HAP-1 (cell line): Measurements from ENCODE around the gene KIF6.

ENCODE experiments used
- DNase-seq, 2 experiments: peaks; one replicate each; pipeline ENCODE4 v3.0.0-alpha.2; 2016 to 2020; ENCODE audit warnings: low spot score in 2 of 2
- H3K27me3 ChIP-seq: fragments of 250-450 bp; sonication (Bioruptor Pico); 2 replicates; pipeline ENCODE4 v1.5.1; 2020; ENCODE audit warnings: low read depth, mild to moderate bottlenecking, moderate library complexity
- H3K36me3 ChIP-seq: fragments of 250-450 bp; sonication (Bioruptor Pico); replicated peaks from 2 replicates; pipeline ENCODE4 v1.5.1; 2020; ENCODE audit warnings: mild to moderate bottlenecking
- H3K4me1 ChIP-seq: fragments of 250-450 bp; sonication (Bioruptor Pico); 2 replicates; pipeline ENCODE4 v1.5.1; 2020; ENCODE audit warnings: mild to moderate bottlenecking
- H3K4me3 ChIP-seq: fragments of 250-450 bp; sonication (Bioruptor Pico); 2 replicates; pipeline ENCODE4 v1.5.1; 2020; ENCODE audit warnings: mild to moderate bottlenecking, moderate library complexity
- H3K9me3 ChIP-seq: fragments of 250-450 bp; sonication (Bioruptor Pico); 2 replicates; pipeline ENCODE4 v1.5.1; 2020; ENCODE audit warnings: mild to moderate bottlenecking, moderate library complexity
- in situ Hi-C: fragments of 300-500 bp; cut with MboI; formaldehyde crosslinking; loops from 3 replicates; pipeline ENCODE4 v1.14.3; 2020; ENCODE audit warnings: low sequenced_read_pairs, inconsistent platforms, mixed read lengths

KIF6 gene

GRCh38 chr6:39558079-39558478 is 167.1 kb downstream of the KIF6 start:
- Histone ChIP-seq H3K36me3 (no peaks in the 10 kb centered on the region), H3K9me3 (no peaks in the 10 kb centered on the region), H3K4me1 (no peaks in the 10 kb centered on the region), H3K27me3 (no peaks in the 10 kb centered on the region), H3K4me3 (no peak overlapping the region)
- in situ Hi-C loops, result no loop called here
- no peak for DNase-seq

GRCh38 chr6:39555136-39555535 is 170.1 kb downstream of the KIF6 start:
- H3K27me3 ChIP-seq, result no peaks in the 10 kb centered on the region
- H3K9me3 ChIP-seq, result no peaks in the 10 kb centered on the region
- no peak for DNase-seq
- H3K4me3 ChIP-seq, result no peak overlapping the region
- in situ Hi-C loops, result no loop called here
- H3K4me1 ChIP-seq, result no peaks in the 10 kb centered on the region
- H3K36me3 ChIP-seq, result no peaks in the 10 kb centered on the region

- DNase-seq, result no peak
- H3K4me3 ChIP-seq, result no peak overlapping the region
- no peaks in the 10 kb centered on the region for H3K9me3 ChIP-seq
- no peaks in the 10 kb centered on the region for H3K36me3 ChIP-seq
- no peaks in the 10 kb centered on the region for H3K4me1 ChIP-seq
- in situ Hi-C loops, result no loop called here
- no peaks in the 10 kb centered on the region for H3K27me3 ChIP-seq
Observed at GRCh38 chr6:39553860-39554802, 171.1 kb downstream of the KIF6 start.

GRCh38 chr6:39553029-39553428 is 172.2 kb downstream of the KIF6 start:
- no peak overlapping the region for H3K4me3 ChIP-seq
- in situ Hi-C loops, result no loop called here
- H3K4me1 ChIP-seq, result no peaks in the 10 kb centered on the region

GRCh38 chr6:39550191-39550590 is 175.0 kb downstream of the KIF6 start:
- no peaks in the 10 kb centered on the region for H3K9me3 ChIP-seq
- H3K36me3 ChIP-seq, result no peaks in the 10 kb centered on the region
- in situ Hi-C loops, result no loop called here
- H3K27me3 ChIP-seq, result no peaks in the 10 kb centered on the region
- no peak overlapping the region for H3K4me3 ChIP-seq
- no peak for DNase-seq
- no peaks in the 10 kb centered on the region for H3K4me1 ChIP-seq

More at GRCh38 chr6:39553029-39553428, 172.2 kb downstream of the KIF6 start:
- Histone ChIP-seq H3K27me3 (no peaks in the 10 kb centered on the region), H3K9me3 (no peaks in the 10 kb centered on the region), H3K36me3 (no peaks in the 10 kb centered on the region)
- DNase-seq, result no peak

GRCh38 chr6:39546731-39547130 is 178.5 kb downstream of the KIF6 start:
- H3K9me3 ChIP-seq, result no peaks in the 10 kb centered on the region
- H3K36me3 ChIP-seq, result no peaks in the 10 kb centered on the region
- DNase-seq, result no peak
- H3K27me3 ChIP-seq, result no peaks in the 10 kb centered on the region
- in situ Hi-C loops, result no loop called here
- no peaks in the 10 kb centered on the region for H3K4me1 ChIP-seq
- H3K4me3 ChIP-seq, result no peak overlapping the region

GRCh38 chr6:39543950-39544349 is 181.3 kb downstream of the KIF6 start:
- no peaks in the 10 kb centered on the region for H3K36me3 ChIP-seq
- H3K27me3 ChIP-seq, result no peaks in the 10 kb centered on the region
- in situ Hi-C loops, result no loop called here
- H3K9me3 ChIP-seq, result no peaks in the 10 kb centered on the region
- H3K4me3 ChIP-seq, result no peak overlapping the region
- H3K4me1 ChIP-seq, result no peaks in the 10 kb centered on the region
- DNase-seq, result no peak

- H3K9me3 ChIP-seq, result no peaks in the 10 kb centered on the region
- no peak for DNase-seq
- no peak overlapping the region for H3K4me3 ChIP-seq
- in situ Hi-C loops, result no loop called here
- no peaks in the 10 kb centered on the region for H3K27me3 ChIP-seq
- H3K4me1 ChIP-seq, result no peaks in the 10 kb centered on the region
- H3K36me3 ChIP-seq, result no peaks in the 10 kb centered on the region
Observed at GRCh38 chr6:39543095-39543494, 182.1 kb downstream of the KIF6 start.

GRCh38 chr6:39540454-39540853 is 184.8 kb downstream of the KIF6 start:
- DNase-seq, result no peak
- Histone ChIP-seq H3K4me3 (no peak overlapping the region), H3K4me1 (no peaks in the 10 kb centered on the region), H3K36me3 (no peaks in the 10 kb centered on the region), H3K27me3 (no peaks in the 10 kb centered on the region), H3K9me3 (no peaks in the 10 kb centered on the region)
- in situ Hi-C loops, result no loop called here

- Histone ChIP-seq H3K27me3 (no peaks in the 10 kb centered on the region), H3K36me3 (no peaks in the 10 kb centered on the region), H3K4me3 (no peak overlapping the region), H3K4me1 (no peaks in the 10 kb centered on the region), H3K9me3 (no peaks in the 10 kb centered on the region)
- in situ Hi-C loops, result no loop called here
- DNase-seq, result no peak
Observed at GRCh38 chr6:39530201-39530759, 194.9 kb downstream of the KIF6 start.

- no peak for DNase-seq
- Histone ChIP-seq H3K9me3 (no peaks in the 10 kb centered on the region), H3K4me3 (no peak overlapping the region), H3K27me3 (no peaks in the 10 kb centered on the region), H3K36me3 (no peaks in the 10 kb centered on the region), H3K4me1 (no peaks in the 10 kb centered on the region)
- in situ Hi-C loops, result no loop called here
Observed at GRCh38 chr6:39527792-39528564, 197.2 kb downstream of the KIF6 start.

- H3K4me1 ChIP-seq, result no peaks in the 10 kb centered on the region
- in situ Hi-C loops, result no loop called here
- no peaks in the 10 kb centered on the region for H3K9me3 ChIP-seq
- H3K27me3 ChIP-seq, result no peaks in the 10 kb centered on the region; the same call in 1 of the 2 replicates
- no peaks in the 10 kb centered on the region for H3K36me3 ChIP-seq
- no peak overlapping the region for H3K4me3 ChIP-seq
- no peak for DNase-seq
Observed at GRCh38 chr6:39524007-39524406, 201.2 kb downstream of the KIF6 start.

GRCh38 chr6:39521958-39522357 is 203.2 kb downstream of the KIF6 start:
- DNase-seq, result no peak
- Histone ChIP-seq H3K36me3 (no peaks in the 10 kb centered on the region), H3K9me3 (no peaks in the 10 kb centered on the region), H3K4me3 (no peak overlapping the region), H3K4me1 (no peaks in the 10 kb centered on the region), H3K27me3 (peaks cover 5% of the 10 kb centered on the region)
- in situ Hi-C loops, result no loop called here

GRCh38 chr6:39520916-39521315 is 204.3 kb downstream of the KIF6 start:
- in situ Hi-C loops, result no loop called here

More at GRCh38 chr6:39520916-39521315, 204.3 kb downstream of the KIF6 start:
- H3K9me3 ChIP-seq, result no peaks in the 10 kb centered on the region
- H3K27me3 ChIP-seq, result peaks cover 5% of the 10 kb centered on the region
- no peaks in the 10 kb centered on the region for H3K4me1 ChIP-seq
- DNase-seq, result no peak
- no peak overlapping the region for H3K4me3 ChIP-seq
- H3K36me3 ChIP-seq, result no peaks in the 10 kb centered on the region
